CD4-positive, alpha-beta T cell treated with Interleukin-4 for 4 hours (primary cell): ENCODE data around the gene COL4A1.

Experiments
- DNase-seq: peaks from one replicate; pipeline ENCODE4 v3.0.0-alpha.2; 2020

COL4A1 gene

DNA sequence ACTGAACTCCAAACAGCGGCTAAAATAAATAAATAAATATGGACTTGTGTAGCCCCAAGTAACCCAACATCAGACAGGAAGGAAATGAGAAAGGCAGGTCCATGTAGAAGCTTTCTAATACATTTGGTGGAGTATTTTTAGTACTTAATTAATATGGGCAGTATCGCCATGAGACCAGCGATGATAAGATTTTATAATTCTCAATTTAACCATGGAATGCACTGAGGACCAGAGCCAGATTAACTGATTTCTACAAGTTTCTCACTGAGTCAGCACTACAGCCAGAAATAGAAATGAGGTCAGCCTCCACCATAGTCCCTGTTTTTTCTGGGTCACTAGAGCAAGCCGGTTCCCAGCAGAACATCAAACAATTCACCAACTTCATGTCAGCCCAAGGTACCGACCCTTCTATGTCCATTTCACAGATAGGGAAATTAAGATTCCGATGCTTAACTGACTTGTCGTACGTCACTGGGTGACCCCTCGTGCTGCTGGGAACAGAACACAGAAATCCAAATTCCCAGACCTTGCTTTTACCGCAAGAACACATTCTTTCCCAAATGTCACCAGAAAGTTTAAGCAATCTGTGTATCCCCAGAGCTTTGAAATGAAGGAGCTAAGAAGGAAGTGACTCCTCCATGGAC lies 90.4 kb downstream of the COL4A1 start:
- DNase-seq, result no peak

- no peak for DNase-seq
These were observed 91.0 kb downstream of the COL4A1 start for GRCh38 chr13:110216006-110216397.

- no peak for DNase-seq
These were observed 91.4 kb downstream of the COL4A1 start for GRCh38 chr13:110215606-110216005.

GRCh38 chr13:110214637-110215036 lies 92.3 kb downstream of the COL4A1 start:
- DNase-seq, result no peak

GRCh38 chr13:110213461-110214074 lies 93.4 kb downstream of the COL4A1 start:
- DNase-seq, result no peak

DNA sequence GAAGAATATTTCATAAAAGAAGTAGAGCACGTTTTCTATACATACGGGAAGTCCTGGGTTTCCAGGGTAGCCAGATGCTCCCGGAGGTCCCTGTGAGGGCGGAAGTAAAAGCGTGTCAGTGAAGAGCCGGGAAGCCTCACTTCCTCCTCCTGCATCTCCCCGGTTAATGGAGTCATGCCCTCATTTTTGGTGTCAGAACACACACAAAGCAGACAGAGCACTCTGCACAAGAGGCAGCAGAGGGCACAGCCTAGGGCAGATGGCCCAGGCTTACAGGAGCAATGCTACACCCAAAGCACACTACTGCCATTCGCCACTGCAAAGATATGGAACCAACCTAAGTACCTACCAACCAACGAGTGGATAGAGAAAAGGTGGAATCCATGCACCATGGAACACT lies 94.4 kb downstream of the COL4A1 start:
- no peak for DNase-seq

GRCh38 chr13:110211735-110212134 lies 95.2 kb downstream of the COL4A1 start:
- DNase-seq, result no peak

DNA sequence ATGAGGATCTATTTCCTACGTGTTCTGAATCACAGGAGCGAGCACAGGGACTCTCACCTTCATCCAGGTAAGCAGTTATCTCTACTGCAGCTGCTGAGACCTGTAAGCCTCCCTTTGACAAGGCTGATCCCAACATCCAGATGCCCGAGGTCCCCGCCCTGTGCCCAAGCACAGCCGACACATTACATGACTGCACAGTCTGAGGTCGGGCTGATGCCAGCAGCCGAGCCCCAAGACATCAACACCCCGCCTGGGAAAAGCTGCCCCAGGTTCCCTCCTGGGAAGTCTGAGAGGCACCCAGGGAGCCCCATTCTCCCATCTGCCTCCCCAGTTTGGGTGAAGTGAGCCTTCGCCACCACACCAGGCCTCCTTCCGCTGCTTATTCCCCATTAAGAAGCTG lies 95.9 kb downstream of the COL4A1 start:
- no peak for DNase-seq

- no peak for DNase-seq
These were observed 96.4 kb downstream of the COL4A1 start for GRCh38 chr13:110210604-110210985.

DNA sequence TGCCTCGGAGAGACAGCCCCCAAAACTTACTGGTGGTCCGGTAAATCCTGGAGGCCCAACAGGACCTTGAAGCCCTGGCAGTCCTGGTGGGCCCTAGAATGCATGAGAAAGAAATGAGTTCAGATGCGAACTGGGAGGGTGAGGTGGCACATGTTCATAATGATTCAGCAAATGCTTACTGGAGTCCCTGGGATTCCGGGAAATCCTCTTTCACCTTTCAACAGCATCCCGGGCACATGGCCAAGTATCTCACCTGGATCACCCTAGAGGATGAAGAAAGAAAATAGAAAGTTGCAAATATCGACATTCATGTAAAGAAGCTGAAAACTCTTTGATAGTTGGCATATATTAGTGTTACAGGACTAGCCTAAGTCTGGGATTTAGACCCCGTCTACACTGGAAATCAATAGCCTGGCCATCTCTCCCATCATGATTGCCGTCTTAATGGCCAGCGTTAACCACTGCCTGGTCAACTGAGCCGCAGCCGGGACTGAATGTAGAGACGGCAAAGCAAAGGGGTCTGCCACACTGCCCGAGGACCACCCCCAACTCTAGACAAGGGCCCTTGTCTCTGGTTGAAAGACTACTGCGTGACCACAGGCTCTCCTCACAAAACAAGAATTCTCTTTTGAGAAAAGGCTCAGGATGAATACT lies 96.9 kb downstream of the COL4A1 start:
- no peak for DNase-seq

DNA sequence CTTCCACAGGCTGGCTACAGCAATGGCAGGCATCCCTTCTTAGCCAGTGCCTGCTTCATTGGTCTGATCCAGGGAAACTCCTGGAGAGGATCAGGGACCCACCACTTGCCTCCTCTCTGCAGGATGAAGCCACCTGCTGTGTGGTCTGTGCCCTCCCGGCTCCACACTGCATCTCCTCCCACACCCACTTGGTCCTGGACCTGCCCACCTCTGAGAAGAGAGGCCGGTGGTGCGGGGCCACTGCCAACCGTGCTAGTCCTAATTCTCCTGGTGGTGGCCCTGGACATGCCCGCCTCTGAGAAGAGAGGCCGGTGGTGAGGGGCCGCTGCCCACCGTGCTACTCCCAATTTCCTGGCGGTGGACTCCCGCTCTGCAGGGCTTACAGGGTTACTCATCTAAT lies 98.8 kb downstream of the COL4A1 start:
- DNase-seq, result no peak

DNA sequence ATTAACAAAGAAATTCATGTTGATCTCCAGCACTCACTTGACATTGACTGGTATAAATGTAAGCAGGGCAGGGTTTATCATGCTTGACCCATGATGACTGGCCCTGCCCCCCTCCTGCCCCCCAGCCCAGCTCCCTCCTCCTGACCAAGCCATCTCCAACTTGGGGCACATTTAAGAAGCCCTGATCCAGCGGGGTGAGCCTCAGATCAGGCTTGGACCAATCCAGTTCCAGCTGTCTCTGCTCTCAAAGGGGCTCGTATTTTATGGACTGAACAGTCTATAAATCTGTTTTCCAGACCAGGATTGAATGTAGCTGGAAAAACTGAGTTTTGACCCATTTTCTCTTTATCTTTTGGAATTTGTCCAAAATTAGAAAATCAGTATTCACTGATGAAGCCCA lies 100.0 kb downstream of the COL4A1 start:
- DNase-seq, result no peak

- no peak for DNase-seq
These were observed 100.8 kb downstream of the COL4A1 start for GRCh38 chr13:110206185-110206584.

- DNase-seq, result no peak
These were observed 105.8 kb downstream of the COL4A1 start for GRCh38 chr13:110201114-110201513.

GRCh38 chr13:110200276-110200870 lies 106.6 kb downstream of the COL4A1 start:
- no peak for DNase-seq

DNA sequence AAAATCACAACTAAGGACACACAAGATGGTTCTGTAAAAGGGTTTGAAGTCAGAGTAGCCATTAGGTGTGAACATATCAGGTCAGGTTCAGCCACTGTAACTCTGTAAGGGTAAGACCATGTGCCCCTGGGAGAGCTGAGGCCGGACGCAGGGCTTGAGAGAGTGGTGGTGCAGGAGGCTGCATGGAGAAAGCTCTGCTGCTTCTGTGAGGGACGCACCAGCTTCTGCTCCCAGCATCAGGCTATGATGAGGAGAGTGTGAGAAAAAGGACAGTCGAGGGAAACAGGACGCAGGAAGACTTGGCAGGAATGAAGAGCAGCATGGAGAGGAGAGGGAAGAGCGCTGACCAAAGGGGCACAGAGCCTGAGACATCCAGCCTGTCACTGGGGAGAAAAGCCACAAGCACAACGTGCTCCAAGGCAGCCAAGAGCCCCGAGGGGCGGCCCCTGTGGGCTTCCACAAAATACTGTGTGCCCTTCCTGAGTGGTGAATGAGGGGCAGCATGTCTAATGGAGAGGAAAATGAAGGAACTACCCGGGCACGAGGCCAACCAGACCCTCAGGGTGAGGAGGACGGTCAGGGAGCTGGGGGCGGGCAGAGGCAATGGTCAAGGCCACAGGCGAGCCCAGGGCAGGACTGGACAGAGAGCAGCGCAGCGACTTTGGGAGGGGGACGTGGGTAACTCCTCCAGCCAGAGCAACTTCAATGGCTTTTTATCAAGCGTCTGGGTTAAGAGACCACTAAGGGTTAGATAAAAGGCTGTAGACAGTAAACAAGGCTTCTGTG lies 107.7 kb downstream of the COL4A1 start:
- no peak for DNase-seq

GRCh38 chr13:110197471-110197870 lies 109.5 kb downstream of the COL4A1 start:
- no peak for DNase-seq

DNA sequence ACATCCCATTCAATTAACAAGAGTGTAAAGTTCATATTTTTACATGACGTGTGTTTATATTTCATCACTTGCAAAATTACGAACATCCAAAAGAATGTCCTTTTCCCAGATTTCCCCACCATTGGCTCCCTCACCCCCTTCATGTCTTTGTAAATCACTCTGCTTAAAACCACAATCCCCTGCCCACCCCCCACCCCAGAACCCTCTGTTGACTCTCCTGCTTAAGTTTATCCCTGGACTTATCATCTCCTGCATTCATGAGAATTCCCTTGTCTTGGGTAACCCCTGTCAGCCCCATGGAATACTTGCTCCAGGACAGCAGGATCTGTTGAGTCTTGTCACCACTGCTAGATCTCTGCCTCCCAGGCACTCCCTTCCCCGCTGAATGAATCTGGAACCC lies 109.9 kb downstream of the COL4A1 start:
- no peak for DNase-seq

DNA sequence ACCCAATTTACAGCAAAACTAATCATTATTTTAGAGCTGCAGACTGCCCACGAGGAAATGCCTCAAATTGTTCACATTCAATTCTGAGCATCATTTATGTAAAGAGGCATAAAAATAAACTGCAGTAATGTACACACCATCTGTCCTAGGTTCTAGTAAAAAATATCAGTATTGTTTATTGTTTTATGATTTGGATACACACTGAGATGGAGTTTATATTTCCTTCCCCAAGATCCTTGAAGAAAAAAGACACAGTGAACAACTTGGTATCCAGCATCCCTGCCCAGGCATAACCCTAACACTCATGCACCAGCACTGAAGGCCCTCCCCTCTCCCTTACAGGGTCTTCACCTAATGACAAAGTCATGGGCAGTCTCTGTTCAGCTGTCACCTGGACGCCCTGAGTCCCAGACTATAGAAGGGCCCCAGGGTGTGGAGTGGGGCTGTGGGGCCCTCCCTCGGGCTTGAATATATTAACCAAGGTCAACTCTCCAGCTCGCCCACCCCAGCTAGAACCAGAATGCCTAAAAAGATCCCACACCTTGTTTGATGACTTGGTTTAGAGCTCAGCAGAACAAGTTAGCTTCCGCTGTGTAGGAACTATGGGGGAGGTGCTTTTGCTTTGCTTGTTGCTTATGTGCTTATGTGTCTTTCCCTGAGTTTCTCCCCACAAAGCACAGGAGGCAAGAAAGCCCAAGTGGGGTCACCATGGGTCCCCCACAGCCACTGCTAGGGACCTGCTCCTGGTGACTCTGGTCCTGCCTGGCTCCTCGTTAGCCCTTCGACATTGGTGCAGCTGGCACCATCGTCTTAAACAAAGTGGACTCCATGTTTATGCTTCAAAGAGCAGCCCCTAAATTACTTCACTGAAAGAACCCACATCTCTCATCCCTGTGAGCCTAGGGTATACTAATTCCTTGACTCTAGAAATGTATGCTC lies 111.1 kb downstream of the COL4A1 start:
- DNase-seq, result no peak

DNA sequence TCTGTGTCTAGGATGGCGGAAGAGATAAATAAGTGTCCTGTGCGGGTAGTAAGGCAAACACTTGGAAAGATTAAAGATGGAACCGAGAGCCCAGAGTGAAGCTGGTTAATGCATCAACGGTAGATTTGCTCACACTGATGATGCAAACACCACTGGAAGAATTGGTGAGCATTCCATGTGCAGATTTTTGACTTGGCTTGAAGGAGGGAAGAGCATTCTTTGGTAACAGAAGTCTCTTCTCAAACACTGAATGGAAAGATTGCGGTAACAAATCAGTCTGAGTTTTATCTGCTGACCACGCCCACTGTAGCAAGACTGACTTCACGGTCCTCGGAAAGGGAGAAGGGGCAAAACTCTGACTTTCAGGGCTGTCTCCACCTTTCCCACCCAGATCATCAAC lies 112.5 kb downstream of the COL4A1 start:
- DNase-seq, result no peak

GRCh38 chr13:110193491-110193890 lies 113.5 kb downstream of the COL4A1 start:
- DNase-seq, result no peak

GRCh38 chr13:110192472-110192871 lies 114.5 kb downstream of the COL4A1 start:
- DNase-seq, result no peak
